ENCODE data around the gene GDE1.

- TF ChIP-seq POLR2AphosphoS5 (IDR thresholded peaks at IDR 0.05; ENCODE audit: low read depth, low read length) (no peak), REST (IDR thresholded peaks at IDR 0.05; ENCODE audit: insufficient read depth in 1 of 2, low read depth in 2 of 2, low read length in 2 of 2) (no peak), SIN3A (IDR thresholded peaks at IDR 0.05; ENCODE audit: borderline replicate concordance, insufficient read depth, low read length) (no peak), FOXP2 (optimal IDR thresholded peaks at IDR 0.05; ENCODE audit: borderline replicate concordance, extremely low read depth, extremely low read length, insufficient read depth) (no peak)
These were observed 44.5 kb upstream of the GDE1 start for GRCh38 chr16:19566362-19566761.

Measured in PFSK-1 (cell line).